GM21515 (cell line): ENCODE results near the gene COL23A1.
"Not testable (repeated sequence)": the region's sequence is repeated elsewhere in the genome, so short reads cannot be mapped to it uniquely, and the experiment has no call there.

Experiments
- ATAC-seq: cut with Tn5 transposase; IDR thresholded peaks from one replicate; pipeline ENCODE4 v1.9.1; 2021; ENCODE audit not compliant: unreplicated experiment

The COL23A1 gene

GRCh38 chr5:178511172-178511571 is 79.0 kb downstream of the COL23A1 start:
- no peak for ATAC-seq

DNA sequence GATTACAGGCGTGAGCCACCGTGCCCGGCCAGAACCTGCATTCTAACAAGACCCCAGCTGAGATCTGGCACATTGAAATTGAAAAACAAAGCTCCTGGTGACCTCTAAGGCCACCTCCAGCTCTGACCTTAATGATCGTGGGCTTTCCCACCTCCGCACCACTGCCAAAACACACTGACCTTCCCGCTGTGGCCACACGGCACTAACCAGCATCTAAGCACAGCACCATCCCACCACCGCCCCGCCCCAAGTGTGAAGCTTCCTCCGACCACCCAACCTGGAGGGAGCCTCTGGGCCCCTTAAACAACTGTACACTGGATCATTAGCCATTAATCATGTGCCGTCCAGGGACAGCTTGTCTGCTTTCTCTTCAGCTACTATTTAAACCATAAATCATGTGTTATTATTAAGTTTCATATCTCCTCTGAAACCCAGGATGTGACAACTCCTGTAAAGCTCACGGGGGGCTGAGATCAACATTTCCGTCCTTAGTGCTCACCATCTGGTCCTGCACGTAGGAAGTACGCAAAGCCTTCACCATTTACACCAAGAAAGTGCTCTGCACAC is 80.6 kb downstream of the COL23A1 start:
- ATAC-seq: no peak

- no peak for ATAC-seq
Observed at GRCh38 chr5:178507151-178507932, 82.9 kb downstream of the COL23A1 start.

DNA sequence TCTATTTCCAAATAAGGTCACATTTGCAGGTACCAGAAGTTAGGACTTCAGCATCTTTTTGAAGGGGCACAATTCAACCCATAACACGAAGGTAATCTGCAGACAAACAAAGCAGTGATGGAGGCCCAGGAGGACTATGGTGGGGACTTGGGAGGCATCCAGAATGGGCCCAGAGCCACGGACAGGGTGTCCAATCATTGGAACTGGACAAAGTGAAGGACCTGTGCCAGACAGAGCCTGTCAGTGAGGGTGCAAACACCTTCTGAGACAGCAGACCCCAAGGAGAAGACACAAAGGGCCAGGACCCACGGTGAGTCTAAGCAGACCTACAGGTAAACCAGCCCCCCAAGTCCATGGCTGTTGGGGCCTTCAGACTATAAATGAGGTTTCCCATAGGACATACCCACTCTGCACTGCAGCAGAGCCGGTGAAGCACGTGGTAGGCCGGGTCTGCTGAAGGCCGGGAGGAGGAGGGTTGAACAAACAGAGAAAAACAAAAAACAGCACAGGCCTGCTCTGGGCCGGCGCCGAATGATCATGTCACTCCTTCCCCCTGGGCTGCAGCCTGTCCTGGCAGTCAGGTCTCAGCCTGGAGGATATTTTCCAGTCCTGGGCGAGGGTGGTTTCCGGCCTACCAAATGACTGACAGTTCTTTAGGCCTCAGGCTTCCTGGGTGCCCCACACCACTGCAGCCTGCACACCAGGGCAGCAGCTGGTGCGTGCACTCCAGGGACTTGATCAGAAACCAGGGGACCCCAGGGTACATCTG is 84.4 kb downstream of the COL23A1 start:
- ATAC-seq: no peak

GRCh38 chr5:178504340-178504960 is 85.7 kb downstream of the COL23A1 start:
- no peak for ATAC-seq

DNA sequence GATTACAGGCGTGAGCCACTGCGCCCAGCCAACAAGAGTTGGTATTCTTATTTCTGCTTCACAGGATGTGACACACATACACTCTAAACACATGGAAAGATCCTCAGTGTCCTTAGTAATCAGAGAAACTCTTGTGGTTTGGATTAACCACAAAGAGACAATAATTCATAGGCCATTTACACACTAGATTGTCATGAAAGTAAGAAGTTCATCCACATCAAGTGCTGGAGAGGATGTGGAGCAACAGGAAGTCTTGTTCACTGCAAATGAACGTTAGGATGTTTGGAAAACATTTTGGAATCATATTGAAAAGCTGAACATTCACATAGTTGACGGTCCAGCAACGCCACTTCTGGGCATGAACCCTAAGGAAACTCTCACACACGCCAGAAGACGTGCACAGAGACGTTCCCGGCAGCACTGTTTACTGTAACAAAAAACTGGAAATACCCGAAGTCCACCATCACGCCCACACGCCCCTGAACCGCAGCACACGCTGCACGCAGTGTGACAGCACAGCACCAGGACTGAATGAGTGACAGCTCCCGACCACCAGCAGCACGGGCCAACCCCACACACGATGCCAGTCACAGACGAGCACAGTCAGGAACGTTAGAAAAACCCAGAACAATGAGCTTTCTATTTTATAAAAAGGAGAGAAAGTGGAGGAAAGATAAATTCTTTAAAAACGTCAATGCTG is 87.6 kb downstream of the COL23A1 start:
- ATAC-seq: no peak

- ATAC-seq: no peak
Observed at GRCh38 chr5:178499352-178499751, 90.8 kb downstream of the COL23A1 start.

DNA sequence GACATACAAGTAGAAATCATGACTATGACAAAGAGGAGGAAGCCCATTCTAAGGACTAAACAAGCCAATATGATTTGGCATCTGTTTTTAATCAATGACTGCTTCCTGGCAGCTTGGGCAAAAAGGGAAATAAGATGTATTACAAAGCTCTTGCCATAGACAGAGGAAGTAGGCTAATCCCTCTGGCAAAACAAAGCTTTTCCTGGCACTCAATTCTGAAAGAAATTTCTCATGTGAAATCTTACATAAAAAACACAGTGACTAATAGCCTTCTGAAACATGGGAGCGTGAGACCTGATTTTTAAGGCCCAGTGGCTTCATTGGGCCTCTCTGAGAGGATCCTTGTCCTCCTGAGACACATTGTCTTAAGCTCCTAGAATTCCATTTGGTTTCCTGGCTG is 93.6 kb downstream of the COL23A1 start:
- ATAC-seq: no peak

- ATAC-seq: no peak
Observed at GRCh38 chr5:178496214-178496613, 94.0 kb downstream of the COL23A1 start.

DNA sequence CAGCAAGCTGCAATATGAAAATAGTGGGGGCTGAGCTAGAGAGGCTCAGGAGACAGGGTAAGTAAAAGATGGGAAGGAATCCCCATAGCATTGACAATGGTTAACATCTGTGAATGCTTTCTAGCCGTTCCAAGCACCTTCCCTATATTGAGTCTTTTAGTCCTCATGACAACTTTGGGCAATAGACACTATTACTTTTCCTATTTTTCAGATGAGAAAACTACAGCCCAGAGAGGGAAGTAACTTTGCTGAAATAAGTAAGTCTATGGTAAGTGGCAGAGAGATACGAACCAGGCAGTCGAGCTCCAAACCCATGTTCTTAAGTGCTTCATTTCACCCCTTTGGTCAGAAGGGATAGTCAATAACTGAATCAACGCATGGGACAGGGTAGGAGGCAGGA is 94.5 kb downstream of the COL23A1 start:
- no peak for ATAC-seq

DNA sequence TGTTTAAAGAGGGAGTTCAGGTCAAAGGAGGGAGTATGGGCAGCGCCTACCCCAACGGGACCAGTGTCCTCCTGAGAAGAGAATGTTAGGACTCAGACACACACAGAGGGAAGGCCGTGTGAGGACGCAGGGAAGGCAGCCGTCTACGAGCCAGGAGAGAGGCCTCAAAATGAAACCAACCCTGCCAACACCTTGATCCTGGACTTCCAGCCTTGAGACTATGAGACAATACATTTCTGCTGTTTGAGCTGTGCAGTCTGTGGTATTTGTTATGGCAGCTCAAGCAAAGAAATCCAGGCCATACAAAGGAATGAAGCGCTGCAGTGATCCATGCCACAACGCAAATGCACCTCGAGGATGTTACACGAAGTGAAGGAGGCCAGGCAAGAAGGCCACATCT is 97.9 kb downstream of the COL23A1 start:
- ATAC-seq: no peak

DNA sequence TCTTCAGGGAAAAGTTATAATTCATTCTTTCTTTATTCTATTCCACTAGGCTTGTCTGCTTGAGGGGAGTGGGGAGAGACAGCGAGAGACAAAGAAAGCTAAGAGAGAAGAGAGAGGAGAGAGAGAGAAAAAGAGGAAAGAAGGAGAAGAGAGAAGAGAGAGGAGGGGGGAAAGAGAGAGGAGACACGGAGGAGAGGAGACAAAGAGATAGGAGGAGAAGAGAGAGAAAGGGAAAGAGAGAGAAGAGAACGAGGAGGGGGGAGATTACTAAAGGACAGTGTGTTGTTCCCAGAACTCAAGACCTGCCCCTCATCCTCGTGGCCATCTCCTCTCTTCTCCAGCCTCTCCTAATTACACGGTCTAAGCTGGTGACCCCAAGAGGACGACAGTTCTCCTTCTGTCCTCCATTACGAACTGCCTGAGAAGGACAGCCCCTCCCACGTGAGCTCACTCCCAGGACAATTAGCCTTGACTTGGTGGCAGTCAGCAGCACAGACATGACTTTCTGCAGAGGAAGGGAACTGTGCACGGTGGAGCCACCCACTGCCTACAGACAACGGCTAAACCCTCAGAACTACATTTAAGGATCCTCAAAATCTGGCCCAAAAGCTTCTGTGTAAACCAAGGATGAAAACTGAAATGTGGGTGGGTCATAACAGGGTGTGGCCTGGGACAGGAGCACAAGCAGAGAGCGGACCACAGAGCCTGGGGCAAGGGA is 99.1 kb downstream of the COL23A1 start:
- no peak for ATAC-seq

DNA sequence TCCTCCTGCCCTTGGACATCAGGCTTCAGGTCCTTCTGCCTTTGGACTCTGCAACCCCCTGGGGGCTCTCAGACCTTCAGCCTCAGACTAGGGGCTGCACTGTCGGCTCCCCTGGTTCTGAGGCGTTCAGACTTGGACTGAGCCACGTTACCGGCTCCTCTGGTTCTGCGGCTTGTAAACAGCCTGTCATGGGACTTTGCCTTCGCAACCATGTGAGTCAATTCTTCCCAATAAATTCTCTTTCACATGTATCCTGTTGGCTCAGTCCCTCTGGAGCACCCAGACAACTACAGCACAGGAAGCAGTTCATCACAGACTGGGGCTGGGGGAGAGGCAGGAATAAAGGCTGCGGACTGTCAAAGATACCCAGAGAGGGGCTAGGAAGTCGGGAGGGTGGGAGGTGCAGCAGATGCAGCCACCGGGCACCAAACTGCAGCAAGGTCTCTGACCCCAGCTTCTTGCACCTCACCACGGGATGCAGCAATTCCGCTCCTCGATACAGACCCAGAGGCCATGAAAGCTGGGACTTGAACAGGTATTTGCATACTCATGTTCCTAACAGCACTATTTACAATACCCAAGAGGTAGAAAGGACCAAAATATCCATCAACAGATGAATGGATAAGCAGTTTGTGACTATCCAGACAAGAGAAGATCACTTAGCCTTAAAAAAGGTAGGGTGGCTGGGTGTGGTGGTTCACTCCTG is 100.8 kb downstream of the COL23A1 start:
- no peak for ATAC-seq

DNA sequence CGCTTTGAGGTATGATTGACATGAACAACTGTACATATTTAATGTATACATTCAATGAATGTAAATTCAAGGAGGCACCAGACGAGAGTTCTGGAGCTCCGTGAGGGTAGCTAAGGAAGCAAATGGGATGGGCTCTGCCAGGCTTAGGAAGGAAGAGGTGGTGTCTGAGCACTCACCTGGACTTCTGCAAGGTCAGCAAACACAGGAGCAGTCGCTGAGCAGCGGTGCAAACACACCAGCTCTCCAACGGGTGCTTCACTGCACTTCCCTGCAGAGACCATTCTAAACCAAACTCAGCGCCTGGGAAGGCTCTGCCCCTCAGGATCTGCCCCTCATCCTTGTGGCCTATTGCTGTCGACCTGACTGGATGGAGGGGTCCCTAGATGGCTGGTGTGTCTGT is 101.5 kb downstream of the COL23A1 start:
- ATAC-seq: no peak

DNA sequence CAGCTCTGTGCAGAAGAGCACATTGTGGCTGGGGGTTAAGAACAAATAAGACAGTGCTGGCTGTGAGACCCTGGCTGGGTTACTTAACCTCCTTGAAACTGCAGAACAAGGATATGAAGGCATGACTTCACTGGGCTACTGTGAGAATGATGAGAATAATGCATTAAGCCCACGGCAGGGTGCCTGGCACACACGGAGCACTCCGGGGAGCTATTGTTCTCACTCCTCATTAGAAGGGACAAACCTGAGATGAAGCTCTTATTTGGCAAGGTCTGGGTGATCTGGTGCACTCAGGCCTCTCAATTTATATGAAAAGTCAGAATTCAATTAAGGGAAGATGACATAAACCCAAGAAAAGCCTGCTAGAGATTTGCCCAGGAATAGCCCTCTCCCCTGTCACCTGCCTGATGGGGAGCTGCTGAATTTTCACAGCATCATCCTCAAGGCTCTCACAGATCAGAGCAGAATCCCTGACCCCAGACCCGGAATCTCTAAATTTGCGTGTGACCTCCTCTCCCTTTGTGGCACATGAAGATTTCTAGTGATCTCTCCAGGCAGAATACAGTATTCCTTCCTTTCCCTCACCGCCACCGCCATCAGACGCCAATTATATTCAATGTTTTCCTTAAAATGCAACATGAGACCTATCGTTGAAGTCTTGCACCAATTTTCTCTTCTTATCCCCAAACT is 102.1 kb downstream of the COL23A1 start:
- no peak for ATAC-seq

- ATAC-seq: not testable (repeated sequence)
Observed at GRCh38 chr5:178486878-178487512, 103.2 kb downstream of the COL23A1 start.

DNA sequence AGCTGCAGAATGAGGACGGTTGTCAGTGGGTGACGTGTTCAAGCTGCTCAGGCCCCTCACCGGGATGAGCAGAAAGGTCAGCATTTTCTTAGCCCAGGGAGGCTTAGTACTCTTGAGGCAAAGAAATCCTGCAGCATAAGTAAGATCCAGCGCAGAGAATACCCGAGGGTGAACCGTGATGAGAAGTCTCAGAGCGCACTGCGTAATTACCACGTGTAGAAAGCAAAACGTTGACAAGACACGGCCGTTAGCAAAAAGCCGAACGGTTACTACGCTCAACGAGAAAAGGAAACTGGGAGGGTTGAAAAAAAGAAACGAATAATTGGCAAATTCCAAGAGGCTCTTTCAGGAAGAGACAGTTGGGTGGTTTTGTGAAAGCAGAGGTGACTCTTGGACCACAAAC is 104.0 kb downstream of the COL23A1 start:
- no peak for ATAC-seq

- ATAC-seq: no peak
Observed at GRCh38 chr5:178483620-178484019, 106.6 kb downstream of the COL23A1 start.

- ATAC-seq: no peak
Observed at GRCh38 chr5:178479261-178479660, 110.9 kb downstream of the COL23A1 start.
